GM12878 (cell line): ENCODE results near the gene MAST2. TPM values are rescaled to one million over a fixed set of nuclear protein-coding genes. Genes with fewer than 3 reads are reported as not detected.

Experiments used
- ATAC-seq: fragments of 200-7000 bp; cut with Tn5 transposase; 3 replicates; pipeline ENCODE4 v1.9.1; 2020; ENCODE audit warnings: mild to moderate bottlenecking, moderate library complexity
- BruUV-seq: library from RNA; stranded (reverse); fragments of 400-500 nt; replicated peaks from 2 replicates; lab custom pipeline; 2021; lab: Mats Ljungman, UMichigan
- CTCF ChIA-PET: fragments of 300-600 bp; sonication (Branson Sonifier 250); formaldehyde crosslinking; extraction: SDS; loops from one replicate; lab custom pipeline; 2021; ENCODE audit warnings: inconsistent platforms; lab: Yijun Ruan, JAX
- POLR2A ChIA-PET: fragments of 350-600 bp; formaldehyde crosslinking; extraction: SDS; loops from one replicate; lab custom pipeline; 2021; ENCODE audit warnings: inconsistent platforms; lab: Charles Lee
- RAD21 ChIA-PET: fragments of 300-600 bp; sonication (Branson Sonifier 250); formaldehyde crosslinking; loops from one replicate; lab custom pipeline; 2023; ENCODE audit warnings: antibody characterized with exemption; ENCODE audit not compliant: unreplicated experiment; lab: Charles Lee
- SMC1A ChIA-PET: fragments of 300-600 bp; sonication (Branson Sonifier 250); formaldehyde crosslinking; loops from one replicate; lab custom pipeline; 2023; ENCODE audit not compliant: unreplicated experiment, uncharacterized antibody; lab: Charles Lee
- DNase-seq: peaks from one replicate; pipeline ENCODE4 v3.0.0-alpha.2; 2011; ENCODE audit warnings: low read depth, low spot score
- FAIRE-seq: peaks from 3 replicates; lab custom pipeline; 2011; peaks lifted over from hg19 to GRCh38; lab: Jason Lieb, UNC
- H2AFZ ChIP-seq: 2 replicates; pipeline ENCODE4 v1.6.0; 2011; ENCODE audit warnings: low read depth, low read length, control low read depth; ENCODE audit not compliant: control insufficient read depth
- H3K27ac ChIP-seq: 2 replicates; pipeline ENCODE4 v1.5.1; 2011; ENCODE audit warnings: control low read depth; ENCODE audit not compliant: control insufficient read depth, insufficient read depth
- H3K27me3 ChIP-seq, 2 experiments: replicated peaks in 1 of 2; 2 replicates each; pipeline versions ENCODE4 v1.6.0 to v1.6.1; 2011; ENCODE audit warnings: low read length in 1 of 2; ENCODE audit not compliant: control insufficient read depth in 2 of 2, insufficient read depth in 2 of 2
- H3K36me3 ChIP-seq, 2 experiments: 2 replicates each; pipeline ENCODE4 v1.5.1; 2011; ENCODE audit warnings: low read length in 1 of 2; ENCODE audit not compliant: control insufficient read depth in 2 of 2, insufficient read depth in 2 of 2
- H3K4me1 ChIP-seq: 2 replicates; pipeline ENCODE4 v1.6.1; 2011; ENCODE audit warnings: mild to moderate bottlenecking, low read length, moderate library complexity, mixed read lengths; ENCODE audit not compliant: control insufficient read depth, insufficient read depth
- H3K4me2 ChIP-seq: 2 replicates; pipeline ENCODE4 v1.6.0; 2011; ENCODE audit warnings: control low read depth; ENCODE audit not compliant: control insufficient read depth, insufficient read depth
- H3K4me3 ChIP-seq: fragments of 200-600 bp; sonication (generic); 2 replicates; pipeline ENCODE4 v1.5.1; 2016
- H3K79me2 ChIP-seq: 2 replicates; pipeline ENCODE4 v1.6.0; 2011; ENCODE audit warnings: low read length; ENCODE audit not compliant: control insufficient read depth, insufficient read depth
- H3K9ac ChIP-seq: 2 replicates; pipeline ENCODE4 v1.8.0; 2011; ENCODE audit warnings: low read length, control low read depth, mixed read lengths; ENCODE audit not compliant: control insufficient read depth, insufficient read depth
- H3K9me3 ChIP-seq: replicated peaks from 3 replicates; pipeline ENCODE4 v1.5.1; 2011; ENCODE audit warnings: mild to moderate bottlenecking, low read length; ENCODE audit not compliant: control insufficient read depth, insufficient read depth
- H4K20me1 ChIP-seq: 2 replicates; pipeline ENCODE4 v1.6.0; 2011; ENCODE audit not compliant: control insufficient read depth, insufficient read depth
- NFIC ChIP-seq: IDR thresholded peaks from 2 replicates; pipeline ENCODE4 v1.6.1; 2012; ENCODE audit warnings: low read depth, mild to moderate bottlenecking, inconsistent platforms, low read length, moderate library complexity
- NRF1 ChIP-seq: conservative IDR thresholded peaks from 2 replicates; pipeline ENCODE4 v1.6.1; 2011; ENCODE audit warnings: mild to moderate bottlenecking, low read depth, low read length, improper control_type of control experiment
- WGBS: methylation state at CpG from one replicate; pipeline ENCODE4 v1.1.6; 2016; ENCODE audit warnings: low lambda C conversion rate; ENCODE audit not compliant: insufficient replicate concordance, insufficient coverage; ENCODE audit errors: missing lambda C conversion rate; 5-methylcytosine and 5-hydroxymethylcytosine counted together
- in situ Hi-C: fragments of 300-500 bp; cut with MboI; formaldehyde crosslinking; loops from 9 replicates; pipeline ENCODE4 v1.14.3; 2018; ENCODE audit warnings: mixed read lengths
- intact Hi-C: fragments of 100-400 bp; cut with micrococcal nuclease; formaldehyde crosslinking; loops from one replicate; pipeline ENCODE4 v1.14.2; 2022; ENCODE audit not compliant: unreplicated experiment
- polyA plus RNA-seq, 11 experiments: library from polyadenylated mRNA; depleted of rRNA in 4 of 11; unstranded in 6 of 11; stranded (reverse) in 5 of 11; fragments of >200 nt; fragmentation: Nextera tagmentation in 4 of 11; fragmentation: Illumina TruSeq in 1 of 11; extraction: Ambion mirVana in 4 of 11; extraction: Trizol in 1 of 11; gene quantifications; 1 replicate in 1 of 11; 2 replicates in 10 of 11; pipeline versions ENCODE4 v1.2.1 to v1.2.3, GENCODE V29; 2011 to 2016; ENCODE audit warnings: inconsistent platforms in 2 of 11, missing spikeins in 2 of 11, low read depth in 1 of 11
- total RNA-seq, 4 experiments: library from RNA; depleted of rRNA in 3 of 4; stranded (reverse); fragments of >200 nt in 3 of 4; fragmentation: Illumina TruSeq in 1 of 4; extraction: Trizol in 1 of 4; gene quantifications; 2 replicates each; pipeline versions ENCODE4 v1.2.1 to v1.2.3, GENCODE V29; 2013 to 2021
- TF ChIP-seq, protein P1 (sequence below): fragments of 150-350 bp; IDR thresholded peaks from 2 replicates; pipeline ENCODE4 v1.6.1; 2014; ENCODE audit warnings: mild to moderate bottlenecking, low read depth, low read length
- TF ChIP-seq, protein P2 (sequence below): fragments of 150-350 bp; IDR thresholded peaks from 2 replicates; pipeline ENCODE4 v1.6.1; 2016; ENCODE audit warnings: low read depth, low read length
- TF ChIP-seq, protein P3 (sequence below): IDR thresholded peaks from 2 replicates; pipeline ENCODE4 v1.6.1; 2012; ENCODE audit warnings: low read length, inconsistent platforms
- TF ChIP-seq, protein P4 (sequence below): fragments of 450-650 bp; IDR thresholded peaks from 2 replicates; pipeline ENCODE4 v1.6.1; 2017; ENCODE audit warnings: low read depth, mild to moderate bottlenecking, moderate library complexity
- TF ChIP-seq, protein P5 (sequence below): IDR thresholded peaks from 2 replicates; pipeline ENCODE4 v1.6.1; 2011; ENCODE audit warnings: borderline replicate concordance, low read depth, mild to moderate bottlenecking, moderate library complexity, mixed read lengths, low read length; ENCODE audit not compliant: insufficient read depth; ENCODE audit errors: extremely low read length
- TF ChIP-seq, protein P6 (sequence below): fragments of 450-650 bp; IDR thresholded peaks from 2 replicates; pipeline ENCODE4 v1.6.1; 2016; ENCODE audit warnings: mild to moderate bottlenecking

Gene MAST2
- total and polyA plus RNA-seq, 10 of the 15 experiments (the other 5 are each of a cell fraction or from before 2014, with no cell fraction given): 1.0 to 28.7 (median 13.8) TPM

DNA sequence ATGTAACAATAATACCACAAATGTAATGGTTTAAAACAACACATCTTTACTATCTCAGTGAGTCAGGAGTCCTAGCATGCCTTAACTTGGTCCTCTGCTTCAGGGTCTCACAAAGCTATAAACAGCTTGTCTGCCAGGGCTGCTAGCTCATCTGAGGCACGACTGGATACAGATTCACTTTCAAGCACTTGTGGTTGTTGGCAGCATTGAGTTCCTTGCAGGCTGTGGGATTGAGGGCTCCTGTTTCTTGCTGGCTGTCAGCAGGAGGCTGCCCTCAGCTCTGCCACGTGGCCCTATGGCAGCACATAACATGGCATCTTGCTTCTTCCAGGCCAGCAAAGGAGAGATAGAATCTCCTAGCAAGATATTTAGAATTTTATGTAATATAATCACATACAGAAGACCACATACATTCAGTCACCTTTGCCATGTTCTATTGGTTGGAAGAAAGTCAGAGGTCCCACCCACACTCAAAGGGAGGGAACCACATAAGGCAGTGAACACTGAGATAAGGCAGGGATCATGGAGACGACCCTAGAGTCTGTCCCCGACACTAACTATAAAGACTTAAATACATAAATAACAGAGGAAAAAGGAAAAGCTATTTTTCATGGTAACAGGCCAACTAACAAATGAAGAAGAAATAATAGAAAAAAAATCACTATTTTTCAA is 34.0 kb upstream of the MAST2 start (continued):
- TF ChIP-seq, protein P1, sequence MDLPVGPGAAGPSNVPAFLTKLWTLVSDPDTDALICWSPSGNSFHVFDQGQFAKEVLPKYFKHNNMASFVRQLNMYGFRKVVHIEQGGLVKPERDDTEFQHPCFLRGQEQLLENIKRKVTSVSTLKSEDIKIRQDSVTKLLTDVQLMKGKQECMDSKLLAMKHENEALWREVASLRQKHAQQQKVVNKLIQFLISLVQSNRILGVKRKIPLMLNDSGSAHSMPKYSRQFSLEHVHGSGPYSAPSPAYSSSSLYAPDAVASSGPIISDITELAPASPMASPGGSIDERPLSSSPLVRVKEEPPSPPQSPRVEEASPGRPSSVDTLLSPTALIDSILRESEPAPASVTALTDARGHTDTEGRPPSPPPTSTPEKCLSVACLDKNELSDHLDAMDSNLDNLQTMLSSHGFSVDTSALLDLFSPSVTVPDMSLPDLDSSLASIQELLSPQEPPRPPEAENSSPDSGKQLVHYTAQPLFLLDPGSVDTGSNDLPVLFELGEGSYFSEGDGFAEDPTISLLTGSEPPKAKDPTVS: no peak
- TF ChIP-seq, protein P2, sequence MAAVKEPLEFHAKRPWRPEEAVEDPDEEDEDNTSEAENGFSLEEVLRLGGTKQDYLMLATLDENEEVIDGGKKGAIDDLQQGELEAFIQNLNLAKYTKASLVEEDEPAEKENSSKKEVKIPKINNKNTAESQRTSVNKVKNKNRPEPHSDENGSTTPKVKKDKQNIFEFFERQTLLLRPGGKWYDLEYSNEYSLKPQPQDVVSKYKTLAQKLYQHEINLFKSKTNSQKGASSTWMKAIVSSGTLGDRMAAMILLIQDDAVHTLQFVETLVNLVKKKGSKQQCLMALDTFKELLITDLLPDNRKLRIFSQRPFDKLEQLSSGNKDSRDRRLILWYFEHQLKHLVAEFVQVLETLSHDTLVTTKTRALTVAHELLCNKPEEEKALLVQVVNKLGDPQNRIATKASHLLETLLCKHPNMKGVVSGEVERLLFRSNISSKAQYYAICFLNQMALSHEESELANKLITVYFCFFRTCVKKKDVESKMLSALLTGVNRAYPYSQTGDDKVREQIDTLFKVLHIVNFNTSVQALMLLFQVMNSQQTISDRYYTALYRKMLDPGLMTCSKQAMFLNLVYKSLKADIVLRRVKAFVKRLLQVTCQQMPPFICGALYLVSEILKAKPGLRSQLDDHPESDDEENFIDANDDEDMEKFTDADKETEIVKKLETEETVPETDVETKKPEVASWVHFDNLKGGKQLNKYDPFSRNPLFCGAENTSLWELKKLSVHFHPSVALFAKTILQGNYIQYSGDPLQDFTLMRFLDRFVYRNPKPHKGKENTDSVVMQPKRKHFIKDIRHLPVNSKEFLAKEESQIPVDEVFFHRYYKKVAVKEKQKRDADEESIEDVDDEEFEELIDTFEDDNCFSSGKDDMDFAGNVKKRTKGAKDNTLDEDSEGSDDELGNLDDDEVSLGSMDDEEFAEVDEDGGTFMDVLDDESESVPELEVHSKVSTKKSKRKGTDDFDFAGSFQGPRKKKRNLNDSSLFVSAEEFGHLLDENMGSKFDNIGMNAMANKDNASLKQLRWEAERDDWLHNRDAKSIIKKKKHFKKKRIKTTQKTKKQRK: no peak

DNA sequence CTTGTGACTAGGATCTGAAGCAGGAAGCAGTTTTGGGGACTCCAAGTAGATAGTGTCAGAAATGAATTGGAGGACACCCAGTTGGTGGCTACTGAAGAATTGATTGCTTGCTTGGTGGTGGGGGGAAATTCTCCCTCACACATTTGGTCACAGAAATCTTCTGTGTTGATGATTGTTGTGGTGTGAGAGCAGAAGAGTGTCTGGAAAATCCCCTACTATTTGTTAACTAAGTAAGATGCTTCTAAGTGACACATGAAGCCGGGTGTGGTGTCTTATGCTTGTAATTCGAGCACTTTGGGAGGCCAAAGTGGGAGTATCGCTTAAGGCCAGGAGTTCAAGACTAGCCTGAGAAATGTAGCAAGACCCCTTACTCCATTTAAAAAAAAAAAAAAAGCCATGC is 30.4 kb upstream of the MAST2 start:
- DNase-seq (peak; percentile 38), FAIRE-seq (no peak), ATAC-seq (peak; percentile 86)
- Histone ChIP-seq H2AFZ (0 out of 2 replicates have a peak overlapping the region, but pooled peaks have one; percentile 19), H3K27me3 (no peaks in the 10 kb centered on the region), H3K27ac (no peak overlapping the region), H3K4me3 (no peak overlapping the region), H3K4me1 (no peaks in the 10 kb centered on the region), H3K9ac (no peak overlapping the region), H3K36me3 (no peaks in the 10 kb centered on the region), H3K9me3 (no peaks in the 10 kb centered on the region), H3K79me2 (no peaks in the 10 kb centered on the region), H3K4me2 (no peak overlapping the region), H4K20me1 (no peaks in the 10 kb centered on the region)
- ChIA-PET SMC1A (interaction anchor here (1.1 kb wide), 1 partner anchor 21 kb away, joined by 4 read pairs; no protein-coding TSS in a partner anchor), RAD21 (no interaction called here), CTCF (interaction anchor here (1.3 kb wide), 1 partner anchor 10 kb away, joined by 3 read pairs; no protein-coding TSS in a partner anchor), POLR2A (interaction anchor here (0.6 kb wide), 1 partner anchor 389 kb away, joined by 3 read pairs; no protein-coding TSS in a partner anchor)
- no TSS peak for BruUV-seq
- intact Hi-C loops (no loop called here), in situ Hi-C loops (no loop called here)
- 49% methylated on average over 3 of the region's 3 CpGs for WGBS
- no peak for TF ChIP-seq NRF1
- TF ChIP-seq, protein P3, sequence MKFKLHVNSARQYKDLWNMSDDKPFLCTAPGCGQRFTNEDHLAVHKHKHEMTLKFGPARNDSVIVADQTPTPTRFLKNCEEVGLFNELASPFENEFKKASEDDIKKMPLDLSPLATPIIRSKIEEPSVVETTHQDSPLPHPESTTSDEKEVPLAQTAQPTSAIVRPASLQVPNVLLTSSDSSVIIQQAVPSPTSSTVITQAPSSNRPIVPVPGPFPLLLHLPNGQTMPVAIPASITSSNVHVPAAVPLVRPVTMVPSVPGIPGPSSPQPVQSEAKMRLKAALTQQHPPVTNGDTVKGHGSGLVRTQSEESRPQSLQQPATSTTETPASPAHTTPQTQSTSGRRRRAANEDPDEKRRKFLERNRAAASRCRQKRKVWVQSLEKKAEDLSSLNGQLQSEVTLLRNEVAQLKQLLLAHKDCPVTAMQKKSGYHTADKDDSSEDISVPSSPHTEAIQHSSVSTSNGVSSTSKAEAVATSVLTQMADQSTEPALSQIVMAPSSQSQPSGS: 0 out of 2 replicates have a peak, but pooled peaks have one; percentile 20
- TF ChIP-seq, protein P4, sequence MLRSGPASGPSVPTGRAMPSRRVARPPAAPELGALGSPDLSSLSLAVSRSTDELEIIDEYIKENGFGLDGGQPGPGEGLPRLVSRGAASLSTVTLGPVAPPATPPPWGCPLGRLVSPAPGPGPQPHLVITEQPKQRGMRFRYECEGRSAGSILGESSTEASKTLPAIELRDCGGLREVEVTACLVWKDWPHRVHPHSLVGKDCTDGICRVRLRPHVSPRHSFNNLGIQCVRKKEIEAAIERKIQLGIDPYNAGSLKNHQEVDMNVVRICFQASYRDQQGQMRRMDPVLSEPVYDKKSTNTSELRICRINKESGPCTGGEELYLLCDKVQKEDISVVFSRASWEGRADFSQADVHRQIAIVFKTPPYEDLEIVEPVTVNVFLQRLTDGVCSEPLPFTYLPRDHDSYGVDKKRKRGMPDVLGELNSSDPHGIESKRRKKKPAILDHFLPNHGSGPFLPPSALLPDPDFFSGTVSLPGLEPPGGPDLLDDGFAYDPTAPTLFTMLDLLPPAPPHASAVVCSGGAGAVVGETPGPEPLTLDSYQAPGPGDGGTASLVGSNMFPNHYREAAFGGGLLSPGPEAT: peak; percentile 84
- TF ChIP-seq NFIC: peak; percentile 35; the same call in 1 of the 2 replicates
- TF ChIP-seq, protein P5, sequence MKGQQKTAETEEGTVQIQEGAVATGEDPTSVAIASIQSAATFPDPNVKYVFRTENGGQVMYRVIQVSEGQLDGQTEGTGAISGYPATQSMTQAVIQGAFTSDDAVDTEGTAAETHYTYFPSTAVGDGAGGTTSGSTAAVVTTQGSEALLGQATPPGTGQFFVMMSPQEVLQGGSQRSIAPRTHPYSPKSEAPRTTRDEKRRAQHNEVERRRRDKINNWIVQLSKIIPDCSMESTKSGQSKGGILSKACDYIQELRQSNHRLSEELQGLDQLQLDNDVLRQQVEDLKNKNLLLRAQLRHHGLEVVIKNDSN: no peak
- TF ChIP-seq, protein P6, sequence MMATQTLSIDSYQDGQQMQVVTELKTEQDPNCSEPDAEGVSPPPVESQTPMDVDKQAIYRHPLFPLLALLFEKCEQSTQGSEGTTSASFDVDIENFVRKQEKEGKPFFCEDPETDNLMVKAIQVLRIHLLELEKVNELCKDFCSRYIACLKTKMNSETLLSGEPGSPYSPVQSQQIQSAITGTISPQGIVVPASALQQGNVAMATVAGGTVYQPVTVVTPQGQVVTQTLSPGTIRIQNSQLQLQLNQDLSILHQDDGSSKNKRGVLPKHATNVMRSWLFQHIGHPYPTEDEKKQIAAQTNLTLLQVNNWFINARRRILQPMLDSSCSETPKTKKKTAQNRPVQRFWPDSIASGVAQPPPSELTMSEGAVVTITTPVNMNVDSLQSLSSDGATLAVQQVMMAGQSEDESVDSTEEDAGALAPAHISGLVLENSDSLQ: peak; percentile 69; the same call in 1 of the 2 replicates
